Measurements from ENCODE around the gene SEMA3C. TPM values are rescaled to one million over a fixed set of nuclear protein-coding genes. Genes with fewer than 3 reads are reported as not detected.

The SEMA3C gene
- total RNA-seq, 6 experiments from 2014 or later, result 52.4 to 74.6 (median 61.4) TPM

GRCh38 chr7:80858141-80858903 is 60.5 kb downstream of the SEMA3C start:
- Mint-ChIP-seq H3K27ac (peak overlapping the region; percentile 44), H3K4me1 (ENCODE audit: low read depth) (peaks cover 56% of the 10 kb centered on the region), H3K27me3 (ENCODE audit: insufficient read depth) (no peaks in the 10 kb centered on the region), H3K9me3 (no peaks in the 10 kb centered on the region; the same call in 1 of the 2 replicates), H3K4me3 (peak overlapping the region; percentile 51), H3K36me3 (ENCODE audit: low read depth) (peaks cover 32% of the 10 kb centered on the region)
- TF ChIP-seq CTCF (IDR thresholded peaks at IDR 0.05), result no peak
- peak; percentile 33 for DNase-seq

- no peak for DNase-seq
- Mint-ChIP-seq H3K9me3 (no peaks in the 10 kb centered on the region), H3K27me3 (ENCODE audit: insufficient read depth) (no peaks in the 10 kb centered on the region), H3K36me3 (ENCODE audit: low read depth) (peaks cover 28% of the 10 kb centered on the region), H3K4me1 (ENCODE audit: low read depth) (peaks cover 70% of the 10 kb centered on the region), H3K4me3 (no peak overlapping the region), H3K27ac (no peak overlapping the region)
- TF ChIP-seq CTCF (IDR thresholded peaks at IDR 0.05), result no peak
Measured at GRCh38 chr7:80856769-80857168, 62.1 kb downstream of the SEMA3C start.

- peaks cover 70% of the 10 kb centered on the region for H3K4me1 Mint-ChIP-seq (ENCODE audit: low read depth)
- H3K27ac Mint-ChIP-seq, result peak overlapping the region; percentile 75
- H3K27me3 Mint-ChIP-seq (ENCODE audit: insufficient read depth), result no peaks in the 10 kb centered on the region; the same call in 1 of the 2 replicates
- 0 out of 2 replicates have a peak overlapping the region, but pooled peaks have one; percentile 21 for H3K4me3 Mint-ChIP-seq
- no peak for TF ChIP-seq CTCF (IDR thresholded peaks at IDR 0.05)
- H3K9me3 Mint-ChIP-seq, result no peaks in the 10 kb centered on the region
- peak; percentile 58 for DNase-seq
- peaks cover 30% of the 10 kb centered on the region for H3K36me3 Mint-ChIP-seq (ENCODE audit: low read depth)
Measured at GRCh38 chr7:80851896-80852476, 66.9 kb downstream of the SEMA3C start.

- no peak for TF ChIP-seq CTCF (IDR thresholded peaks at IDR 0.05)
- DNase-seq, result no peak
Measured at GRCh38 chr7:80848841-80849240, 70.0 kb downstream of the SEMA3C start.

GRCh38 chr7:80847895-80848294 is 71.0 kb downstream of the SEMA3C start:
- peaks cover 41% of the 10 kb centered on the region for H3K36me3 Mint-ChIP-seq (ENCODE audit: low read depth)

More at GRCh38 chr7:80848841-80849240, 70.0 kb downstream of the SEMA3C start:
- Mint-ChIP-seq H3K36me3 (ENCODE audit: low read depth) (peaks cover 48% of the 10 kb centered on the region), H3K4me3 (no peak overlapping the region), H3K27ac (no peak overlapping the region), H3K9me3 (no peaks in the 10 kb centered on the region), H3K4me1 (ENCODE audit: low read depth) (peaks cover 74% of the 10 kb centered on the region), H3K27me3 (ENCODE audit: insufficient read depth) (no peaks in the 10 kb centered on the region; the same call in 1 of the 2 replicates)

More at GRCh38 chr7:80847895-80848294, 71.0 kb downstream of the SEMA3C start:
- peaks cover 74% of the 10 kb centered on the region for H3K4me1 Mint-ChIP-seq (ENCODE audit: low read depth)
- no peak overlapping the region for H3K27ac Mint-ChIP-seq
- no peaks in the 10 kb centered on the region for H3K9me3 Mint-ChIP-seq
- no peak for DNase-seq
- no peak overlapping the region for H3K4me3 Mint-ChIP-seq
- TF ChIP-seq CTCF (IDR thresholded peaks at IDR 0.05), result no peak
- H3K27me3 Mint-ChIP-seq (ENCODE audit: insufficient read depth), result no peaks in the 10 kb centered on the region; the same call in 1 of the 2 replicates

Data from HFFc6 (cell line).